HL-60 (cell line): ENCODE measurements around the gene GDF7.

ENCODE experiments used
- DNase-seq, 2 experiments: peaks; one replicate each; pipeline ENCODE4 v3.0.0-alpha.2; 2010 to 2020; ENCODE audit warnings: low read depth in 1 of 2, low spot score in 1 of 2
- H3K27ac ChIP-seq: fragments of 250-450 bp; sonication (Bioruptor Pico); replicated peaks from 2 replicates; pipeline ENCODE4 v1.5.1; 2020; ENCODE audit warnings: mild to moderate bottlenecking, moderate library complexity
- H3K27me3 ChIP-seq: fragments of 250-450 bp; sonication (Bioruptor Pico); 2 replicates; pipeline ENCODE4 v1.5.1; 2021; ENCODE audit warnings: mild to moderate bottlenecking, moderate library complexity; ENCODE audit not compliant: insufficient read depth, poor library complexity, severe bottlenecking
- H3K4me3 ChIP-seq: replicated peaks from 2 replicates; pipeline ENCODE4 v1.5.1; 2011; ENCODE audit warnings: mild to moderate bottlenecking, control low read depth, low read length; ENCODE audit not compliant: insufficient read depth
- GABPA ChIP-seq: IDR thresholded peaks from 2 replicates; pipeline ENCODE4 v1.6.1; 2012; ENCODE audit warnings: low read depth
- POLR2AphosphoS5 ChIP-seq: IDR thresholded peaks from 2 replicates; pipeline ENCODE4 v1.6.1; 2012; ENCODE audit warnings: low read depth
- SPI1 ChIP-seq: IDR thresholded peaks from 2 replicates; pipeline ENCODE4 v1.6.1; 2012; ENCODE audit warnings: low read depth, mild to moderate bottlenecking, borderline replicate concordance
- TF ChIP-seq, protein P1 (sequence below): IDR thresholded peaks from one replicate; pipeline ENCODE4 v1.5.1; 2011; ENCODE audit warnings: low read length, control low read depth, inconsistent platforms; ENCODE audit not compliant: insufficient read depth
- TF ChIP-seq, protein P2 (sequence below): IDR thresholded peaks from 2 replicates; pipeline ENCODE4 v1.6.1; 2012; ENCODE audit warnings: low read depth; ENCODE audit not compliant: insufficient replicate concordance

Gene GDF7

GRCh38 chr2:20650877-20651730 lies 15.8 kb upstream of the GDF7 start, which contains the start of gene HS1BP3:
Gene HS1BP3, minus strand, starts transcription at chr2:20651098. Its CDS starts 35 bp downstream, at chr2:20651063.
- peak; percentile 69 to 78 for DNase-seq
- peak within 1 kb of the TSS; percentile 93 for H3K4me3 ChIP-seq
- TF ChIP-seq, protein P1, sequence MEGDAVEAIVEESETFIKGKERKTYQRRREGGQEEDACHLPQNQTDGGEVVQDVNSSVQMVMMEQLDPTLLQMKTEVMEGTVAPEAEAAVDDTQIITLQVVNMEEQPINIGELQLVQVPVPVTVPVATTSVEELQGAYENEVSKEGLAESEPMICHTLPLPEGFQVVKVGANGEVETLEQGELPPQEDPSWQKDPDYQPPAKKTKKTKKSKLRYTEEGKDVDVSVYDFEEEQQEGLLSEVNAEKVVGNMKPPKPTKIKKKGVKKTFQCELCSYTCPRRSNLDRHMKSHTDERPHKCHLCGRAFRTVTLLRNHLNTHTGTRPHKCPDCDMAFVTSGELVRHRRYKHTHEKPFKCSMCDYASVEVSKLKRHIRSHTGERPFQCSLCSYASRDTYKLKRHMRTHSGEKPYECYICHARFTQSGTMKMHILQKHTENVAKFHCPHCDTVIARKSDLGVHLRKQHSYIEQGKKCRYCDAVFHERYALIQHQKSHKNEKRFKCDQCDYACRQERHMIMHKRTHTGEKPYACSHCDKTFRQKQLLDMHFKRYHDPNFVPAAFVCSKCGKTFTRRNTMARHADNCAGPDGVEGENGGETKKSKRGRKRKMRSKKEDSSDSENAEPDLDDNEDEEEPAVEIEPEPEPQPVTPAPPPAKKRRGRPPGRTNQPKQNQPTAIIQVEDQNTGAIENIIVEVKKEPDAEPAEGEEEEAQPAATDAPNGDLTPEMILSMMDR = peak; percentile 31
- TF ChIP-seq POLR2AphosphoS5 (peak; percentile 77), GABPA (0 out of 2 replicates have a peak, but pooled peaks have one; percentile 16), SPI1 (no peak; the same call in 1 of the 2 replicates)
- TF ChIP-seq, protein P2, sequence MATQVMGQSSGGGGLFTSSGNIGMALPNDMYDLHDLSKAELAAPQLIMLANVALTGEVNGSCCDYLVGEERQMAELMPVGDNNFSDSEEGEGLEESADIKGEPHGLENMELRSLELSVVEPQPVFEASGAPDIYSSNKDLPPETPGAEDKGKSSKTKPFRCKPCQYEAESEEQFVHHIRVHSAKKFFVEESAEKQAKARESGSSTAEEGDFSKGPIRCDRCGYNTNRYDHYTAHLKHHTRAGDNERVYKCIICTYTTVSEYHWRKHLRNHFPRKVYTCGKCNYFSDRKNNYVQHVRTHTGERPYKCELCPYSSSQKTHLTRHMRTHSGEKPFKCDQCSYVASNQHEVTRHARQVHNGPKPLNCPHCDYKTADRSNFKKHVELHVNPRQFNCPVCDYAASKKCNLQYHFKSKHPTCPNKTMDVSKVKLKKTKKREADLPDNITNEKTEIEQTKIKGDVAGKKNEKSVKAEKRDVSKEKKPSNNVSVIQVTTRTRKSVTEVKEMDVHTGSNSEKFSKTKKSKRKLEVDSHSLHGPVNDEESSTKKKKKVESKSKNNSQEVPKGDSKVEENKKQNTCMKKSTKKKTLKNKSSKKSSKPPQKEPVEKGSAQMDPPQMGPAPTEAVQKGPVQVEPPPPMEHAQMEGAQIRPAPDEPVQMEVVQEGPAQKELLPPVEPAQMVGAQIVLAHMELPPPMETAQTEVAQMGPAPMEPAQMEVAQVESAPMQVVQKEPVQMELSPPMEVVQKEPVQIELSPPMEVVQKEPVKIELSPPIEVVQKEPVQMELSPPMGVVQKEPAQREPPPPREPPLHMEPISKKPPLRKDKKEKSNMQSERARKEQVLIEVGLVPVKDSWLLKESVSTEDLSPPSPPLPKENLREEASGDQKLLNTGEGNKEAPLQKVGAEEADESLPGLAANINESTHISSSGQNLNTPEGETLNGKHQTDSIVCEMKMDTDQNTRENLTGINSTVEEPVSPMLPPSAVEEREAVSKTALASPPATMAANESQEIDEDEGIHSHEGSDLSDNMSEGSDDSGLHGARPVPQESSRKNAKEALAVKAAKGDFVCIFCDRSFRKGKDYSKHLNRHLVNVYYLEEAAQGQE = no peak
- peak within 1 kb of the TSS; percentile 81 for H3K27ac ChIP-seq
- no peaks in the 10 kb centered on the region for H3K27me3 ChIP-seq

DNA sequence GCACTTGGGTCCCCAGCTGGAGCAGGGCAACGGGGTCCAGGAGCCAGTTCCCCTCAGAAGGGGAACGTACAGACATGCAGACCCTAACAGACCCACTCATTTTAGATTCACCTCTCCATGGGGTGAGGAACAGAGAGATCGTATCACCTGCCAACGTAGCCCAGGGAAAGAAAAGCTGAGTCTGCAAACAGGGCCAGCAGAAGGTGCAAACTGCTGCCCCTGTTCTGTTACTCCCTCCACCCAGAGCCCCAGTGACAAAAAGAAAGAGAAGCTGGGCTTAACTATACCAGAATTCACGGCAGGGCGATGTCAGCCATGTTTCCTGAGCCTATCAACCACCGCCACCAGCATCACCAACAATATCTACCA lies 15.2 kb upstream of the GDF7 start:
- H3K27ac ChIP-seq = peak overlapping the region; percentile 72
- no peaks in the 10 kb centered on the region for H3K27me3 ChIP-seq
- no peak for TF ChIP-seq POLR2AphosphoS5
- TF ChIP-seq, protein P1 = no peak
- TF ChIP-seq GABPA = no peak
- TF ChIP-seq, protein P2 = no peak
- no peak for TF ChIP-seq SPI1
- no peak for DNase-seq
- H3K4me3 ChIP-seq = peak overlapping the region; percentile 93; the same call in 1 of the 2 replicates

- no peak for DNase-seq
- Histone ChIP-seq H3K4me3 (no peak overlapping the region), H3K27ac (no peak overlapping the region), H3K27me3 (no peaks in the 10 kb centered on the region)
- TF ChIP-seq, protein P2 = no peak
- TF ChIP-seq SPI1 (no peak), POLR2AphosphoS5 (no peak), GABPA (no peak)
- TF ChIP-seq, protein P1 = no peak
Observed at GRCh38 chr2:20652141-20652540, 14.8 kb upstream of the GDF7 start.
